GM18861 (cell line): ENCODE results near the gene GTF2A1L.
"Not testable (repeated sequence)": the region's sequence is repeated elsewhere in the genome, so short reads cannot be mapped to it uniquely, and the experiment has no call there.

Source experiments
- ATAC-seq: cut with Tn5 transposase; IDR thresholded peaks from one replicate; pipeline ENCODE4 v1.9.1; 2021; ENCODE audit not compliant: unreplicated experiment

GTF2A1L gene, protein sequence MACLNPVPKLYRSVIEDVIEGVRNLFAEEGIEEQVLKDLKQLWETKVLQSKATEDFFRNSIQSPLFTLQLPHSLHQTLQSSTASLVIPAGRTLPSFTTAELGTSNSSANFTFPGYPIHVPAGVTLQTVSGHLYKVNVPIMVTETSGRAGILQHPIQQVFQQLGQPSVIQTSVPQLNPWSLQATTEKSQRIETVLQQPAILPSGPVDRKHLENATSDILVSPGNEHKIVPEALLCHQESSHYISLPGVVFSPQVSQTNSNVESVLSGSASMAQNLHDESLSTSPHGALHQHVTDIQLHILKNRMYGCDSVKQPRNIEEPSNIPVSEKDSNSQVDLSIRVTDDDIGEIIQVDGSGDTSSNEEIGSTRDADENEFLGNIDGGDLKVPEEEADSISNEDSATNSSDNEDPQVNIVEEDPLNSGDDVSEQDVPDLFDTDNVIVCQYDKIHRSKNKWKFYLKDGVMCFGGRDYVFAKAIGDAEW

DNA sequence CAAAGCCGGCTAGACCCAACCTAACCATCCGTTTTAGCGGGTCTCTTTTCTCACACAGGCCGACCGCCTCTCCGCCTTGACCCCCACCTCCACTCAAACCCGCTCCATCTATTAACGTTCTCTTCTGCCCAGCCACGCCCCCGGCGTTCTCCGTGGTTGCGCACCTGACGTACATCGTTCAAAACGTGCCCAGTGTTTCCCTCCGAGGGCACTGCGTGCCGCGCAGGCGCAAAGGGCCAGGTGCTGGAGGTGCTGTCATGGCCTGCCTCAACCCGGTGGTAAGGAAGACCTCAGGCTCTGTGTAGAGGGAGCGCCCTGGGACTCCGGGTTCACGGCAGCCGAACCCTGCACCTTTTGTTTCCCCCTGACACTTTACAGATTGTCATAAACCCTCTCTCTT lies at the start of gene GTF2A1L:
Gene GTF2A1L (plus strand): TSS at position 239 of the 400 bp plus-strand sequence. CDS start 19 bp downstream, at position 258.
- no peak for ATAC-seq

GRCh38 chr2:48568547-48568946 lies 49.1 kb upstream of the GTF2A1L start:
- no peak for ATAC-seq

DNA sequence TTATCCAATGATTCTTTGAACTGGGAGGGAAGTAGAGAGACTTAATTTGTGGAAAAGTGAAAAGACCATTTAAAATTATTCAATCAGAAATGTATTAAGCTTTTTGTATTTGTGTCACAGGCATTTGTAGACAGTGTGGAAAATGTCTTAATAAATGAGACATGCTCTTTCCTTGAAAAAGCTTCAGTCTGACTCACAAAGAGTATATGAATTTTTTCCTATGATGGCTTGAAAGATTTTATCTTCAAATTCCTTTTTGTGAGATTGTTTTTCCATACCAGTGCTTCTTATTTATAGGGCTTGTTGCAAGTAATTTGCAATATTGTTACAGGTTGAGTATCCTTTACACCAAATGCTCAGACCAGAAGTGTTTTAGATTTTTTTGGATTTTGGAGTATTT lies 48.2 kb upstream of the GTF2A1L start:
- no peak for ATAC-seq

GRCh38 chr2:48572816-48573215 lies 44.8 kb upstream of the GTF2A1L start:
- no peak for ATAC-seq

DNA sequence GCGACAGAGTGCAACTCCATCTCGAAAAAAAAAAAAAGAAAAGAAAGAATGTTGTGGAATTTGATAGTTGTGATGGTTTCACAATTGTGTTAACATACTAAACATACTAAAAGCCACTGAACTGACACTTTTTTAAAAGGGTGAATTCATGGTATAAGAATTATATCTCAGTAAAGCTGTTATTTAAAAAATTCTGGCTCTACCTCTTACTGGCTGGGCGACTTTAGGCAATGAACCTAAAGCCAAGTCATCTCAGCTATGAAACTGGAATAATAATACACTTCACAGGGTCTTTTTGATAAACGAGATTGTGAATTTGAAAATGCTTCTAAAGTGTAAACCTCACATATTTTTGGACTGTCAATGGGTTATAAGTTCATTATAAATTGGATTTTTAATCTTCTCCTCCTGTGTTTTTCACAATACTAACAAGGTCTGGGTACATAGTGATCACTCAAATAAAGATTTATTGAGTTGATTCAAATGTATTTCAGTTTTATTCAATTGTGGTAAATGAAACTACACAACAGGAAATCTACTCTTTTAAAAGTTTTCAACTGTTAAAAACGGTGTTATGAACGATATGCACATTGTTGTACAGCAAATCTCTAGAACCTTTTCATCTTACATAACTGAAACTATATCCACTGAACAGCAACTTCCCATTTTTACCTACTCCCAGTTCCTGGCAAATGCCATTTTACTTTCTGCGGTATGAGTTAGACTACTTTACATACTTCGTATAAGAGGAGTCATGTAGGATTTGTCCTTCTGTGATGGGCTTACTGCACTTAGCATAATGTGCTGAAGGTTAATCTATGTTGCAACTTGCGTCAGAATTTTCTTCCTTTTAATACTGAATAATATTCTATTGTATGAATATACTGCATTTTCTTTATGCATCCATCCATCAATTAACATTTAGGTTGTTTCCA lies 43.0 kb upstream of the GTF2A1L start:
- ATAC-seq = no peak

DNA sequence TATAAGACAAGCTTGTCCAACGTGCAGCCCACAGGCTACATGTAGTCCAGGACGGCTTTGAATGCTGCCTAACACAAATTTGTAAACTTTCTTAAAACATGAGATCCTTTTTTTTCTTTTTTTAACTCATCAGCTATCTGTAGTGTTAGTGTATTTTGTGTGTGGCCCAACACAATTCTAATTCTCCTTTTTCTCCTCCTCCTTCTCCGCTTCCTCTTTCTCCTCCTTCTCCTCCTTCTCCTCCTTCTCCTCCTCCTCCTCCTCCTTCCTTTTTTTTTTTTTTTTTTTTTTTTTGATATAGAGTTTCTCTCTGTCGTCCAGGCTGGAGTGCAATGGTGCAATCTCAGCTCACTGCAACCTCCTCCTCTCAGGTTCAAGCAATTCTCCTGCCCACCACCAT lies 39.3 kb upstream of the GTF2A1L start:
- ATAC-seq = no peak

GRCh38 chr2:48583961-48584360 lies 33.7 kb upstream of the GTF2A1L start:
- no peak for ATAC-seq

DNA sequence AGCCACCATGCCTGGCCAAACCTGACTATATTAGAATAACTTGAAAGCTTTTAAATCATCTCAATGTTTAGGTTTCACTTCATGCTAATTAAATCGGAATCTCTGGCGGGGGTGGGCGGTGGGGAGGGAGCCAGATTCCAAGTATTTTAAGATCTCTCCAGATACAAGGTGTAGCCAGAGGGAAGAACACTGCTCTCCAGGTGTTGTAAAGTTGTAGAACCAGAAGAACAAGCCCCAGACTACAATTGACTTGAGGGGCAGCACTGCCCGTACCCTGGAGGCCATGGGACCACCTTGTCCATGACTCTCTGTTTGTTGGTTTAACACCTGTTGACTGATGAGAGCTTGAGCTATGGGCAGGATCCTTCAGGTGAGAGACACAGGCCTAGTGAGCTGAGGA lies 33.1 kb upstream of the GTF2A1L start:
- ATAC-seq = no peak

DNA sequence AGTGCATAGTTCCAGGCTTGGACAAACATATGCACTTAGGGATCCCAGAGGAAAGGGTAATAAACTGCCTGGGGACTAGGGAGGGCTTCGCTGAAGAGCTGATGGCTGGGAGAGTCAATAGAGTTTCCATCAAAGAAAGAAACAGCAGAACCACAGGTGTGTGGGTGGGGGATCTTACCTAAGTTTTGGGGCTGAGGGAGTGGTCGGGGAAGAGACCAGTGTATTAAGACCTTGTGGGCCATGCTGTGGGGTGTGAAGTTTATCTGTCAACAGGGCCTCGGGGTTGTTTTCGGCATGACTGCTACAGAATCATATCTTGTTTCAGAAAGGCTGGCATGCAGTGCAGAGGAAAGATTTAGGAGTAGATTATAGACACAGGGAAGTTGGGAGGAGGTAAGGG lies 31.2 kb upstream of the GTF2A1L start:
- no peak for ATAC-seq

DNA sequence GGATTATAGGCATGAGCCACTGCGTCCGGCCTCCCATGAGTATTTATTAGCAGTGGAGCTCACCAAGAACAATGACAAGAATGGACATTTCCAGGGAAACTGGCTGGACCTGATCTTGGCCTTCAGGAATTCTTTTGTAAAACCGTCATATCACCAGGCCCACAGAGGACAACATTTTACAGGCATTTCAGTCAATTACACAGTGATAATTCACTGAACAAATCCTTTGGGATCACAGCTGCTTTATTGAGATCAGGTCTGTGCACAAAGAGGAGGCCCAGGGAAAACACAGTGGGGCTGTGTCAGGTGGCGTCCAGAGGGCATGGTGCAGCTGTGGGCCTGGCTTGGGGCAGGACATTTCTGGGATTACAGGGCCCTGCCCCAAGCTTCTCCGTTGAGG lies 30.1 kb upstream of the GTF2A1L start:
- no peak for ATAC-seq

DNA sequence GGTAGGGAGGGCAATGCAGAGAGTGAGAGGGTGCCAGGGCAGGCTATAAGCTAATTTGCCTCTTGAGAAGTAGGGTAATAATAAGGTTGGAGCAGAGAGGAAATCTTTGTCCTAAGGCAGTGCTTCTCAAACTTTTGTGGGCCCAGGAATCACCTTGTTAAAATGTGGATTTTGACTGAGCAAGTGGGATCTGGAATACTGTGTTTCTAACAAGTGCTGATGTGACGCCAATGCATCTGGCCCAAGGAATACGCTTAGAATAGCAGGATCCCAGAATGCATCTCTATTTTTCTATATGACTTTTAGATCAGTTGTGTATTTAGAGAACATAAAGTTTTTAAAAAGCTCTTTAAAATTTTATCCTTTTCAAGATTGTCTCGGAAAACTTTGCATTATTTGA lies 29.7 kb upstream of the GTF2A1L start:
- ATAC-seq = no peak

DNA sequence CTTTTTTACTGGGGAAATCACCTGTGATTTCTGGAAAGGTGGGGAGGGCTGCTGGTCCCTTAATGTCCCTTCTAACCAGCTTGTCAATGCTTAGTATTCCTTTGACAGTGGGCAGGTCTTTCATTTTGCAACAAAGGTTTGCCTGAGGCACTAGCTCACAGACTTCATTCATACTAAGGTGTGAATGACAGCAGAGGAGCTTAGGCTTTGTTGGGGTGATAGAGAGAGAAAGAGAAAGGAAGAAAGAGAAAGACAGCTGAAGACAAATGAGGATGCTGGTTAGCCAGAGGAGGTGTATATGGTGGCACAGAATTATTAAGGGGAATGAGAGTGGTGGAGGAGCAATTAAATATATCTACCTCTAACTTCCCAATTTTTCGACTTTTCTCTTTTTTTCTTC lies 28.9 kb upstream of the GTF2A1L start:
- ATAC-seq = no peak

- no peak for ATAC-seq
These were observed 28.4 kb upstream of the GTF2A1L start for GRCh38 chr2:48589170-48589767.

DNA sequence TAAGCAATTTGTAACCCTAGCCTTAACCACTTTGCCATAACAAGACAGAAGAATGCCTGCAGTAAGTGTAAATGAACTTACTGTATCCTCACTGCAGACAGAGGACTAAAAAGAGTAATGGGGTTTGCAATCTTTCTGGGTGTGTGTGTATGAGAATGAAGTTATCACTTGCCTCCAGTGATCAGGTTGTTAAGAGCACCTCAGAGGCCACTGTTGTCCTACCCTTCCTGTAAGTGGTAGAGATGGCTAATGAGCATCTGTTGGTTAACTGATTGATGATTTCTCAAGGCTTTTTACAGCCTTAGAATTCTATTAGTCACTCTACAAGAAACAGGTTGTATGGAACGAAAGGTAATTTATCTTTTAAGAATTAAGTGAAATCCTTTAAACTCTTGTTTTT lies 27.6 kb upstream of the GTF2A1L start:
- ATAC-seq = no peak

GRCh38 chr2:48592067-48592466 lies 25.6 kb upstream of the GTF2A1L start:
- no peak for ATAC-seq

DNA sequence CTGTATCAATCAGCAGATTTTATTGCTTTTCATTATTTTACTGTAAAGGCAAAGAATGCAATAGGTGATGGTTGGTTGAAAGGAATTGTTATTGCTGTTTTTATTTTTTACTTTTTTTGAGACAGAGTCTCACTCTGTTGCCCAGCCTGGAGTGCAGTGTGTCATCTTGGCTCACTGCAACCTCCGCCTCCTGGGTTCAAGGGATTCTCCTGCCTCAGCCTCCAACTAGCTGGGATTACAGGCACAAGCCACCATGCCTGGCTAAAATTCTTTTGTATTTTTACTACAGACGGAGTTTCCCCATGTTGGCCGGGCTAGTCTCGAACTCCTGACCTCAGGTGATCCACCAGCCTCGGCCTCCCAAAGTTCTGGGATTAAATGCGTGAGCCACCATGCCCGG lies 20.9 kb upstream of the GTF2A1L start:
- ATAC-seq = not testable (repeated sequence)

GRCh38 chr2:48597492-48597891 lies 20.2 kb upstream of the GTF2A1L start:
- no peak for ATAC-seq

DNA sequence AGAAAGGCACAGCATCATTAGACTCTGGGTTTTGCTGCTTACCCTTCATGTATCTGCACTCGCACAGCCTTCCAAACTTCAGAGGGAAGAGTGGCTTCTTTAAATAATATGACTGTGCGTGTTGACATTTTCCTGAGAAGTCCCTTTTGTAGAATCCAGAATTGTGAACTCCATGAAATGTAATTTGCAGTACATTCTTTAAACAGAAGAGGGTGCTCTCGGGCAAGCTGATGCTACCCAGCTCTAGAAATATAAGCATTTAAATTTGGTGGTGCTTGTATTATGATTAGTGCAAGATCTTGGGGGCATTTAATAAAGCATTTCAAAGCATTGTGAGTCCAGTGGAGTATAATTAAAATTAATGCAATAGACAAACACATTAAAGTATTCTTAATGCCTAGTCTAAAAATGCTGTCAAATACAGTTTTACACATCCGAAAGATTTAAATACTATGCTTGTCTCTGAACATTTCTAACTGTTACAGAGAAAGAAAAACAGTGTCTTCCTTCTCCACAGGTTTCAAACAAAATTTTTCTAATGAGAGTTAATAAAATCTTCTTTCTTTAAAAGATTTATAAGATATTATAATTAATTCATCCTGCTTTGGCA lies 17.3 kb upstream of the GTF2A1L start:
- ATAC-seq = no peak

DNA sequence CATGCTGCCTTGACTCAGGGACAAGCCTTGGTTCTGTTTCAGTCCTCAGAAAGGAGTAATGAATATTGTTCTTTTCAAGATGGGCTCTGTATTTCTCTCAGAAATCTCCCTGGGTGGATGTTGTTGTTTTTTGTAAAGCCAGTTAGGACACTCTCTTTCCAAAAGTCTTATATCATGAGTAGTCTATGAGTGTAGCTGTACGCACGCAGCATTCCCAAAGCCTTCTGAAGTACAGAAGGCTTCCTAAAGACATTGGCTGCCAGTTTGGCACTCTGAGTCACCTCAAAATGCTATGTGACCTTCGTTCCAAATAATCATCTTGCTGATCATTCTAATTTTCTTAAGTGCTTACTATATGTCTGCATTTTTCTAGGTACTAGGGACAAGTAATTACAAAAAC lies 16.7 kb upstream of the GTF2A1L start:
- no peak for ATAC-seq

- no peak for ATAC-seq
These were observed 16.3 kb upstream of the GTF2A1L start for GRCh38 chr2:48601349-48601748.
